A673 (cell line): ENCODE data around the gene IRS2. TPM values are rescaled to one million over a fixed set of nuclear protein-coding genes. Genes with fewer than 3 reads are reported as not detected.
A peak's percentile ranks its signal among the peaks of the same experiment; 100 is the strongest.

Experiments
- BruUV-seq: library from RNA; stranded (reverse); fragments of 400-500 nt; replicated peaks from 2 replicates; lab custom pipeline; 2021; lab: Mats Ljungman, UMichigan
- CTCF ChIA-PET: fragments of 300-600 bp; sonication (Branson Sonifier 250); formaldehyde crosslinking; loops from one replicate; lab custom pipeline; 2022; ENCODE audit warnings: antibody characterized with exemption; lab: Charles Lee
- POLR2A ChIA-PET: fragments of 300-600 bp; sonication (Branson Sonifier 250); formaldehyde crosslinking; loops from one replicate; lab custom pipeline; 2022; ENCODE audit warnings: antibody characterized with exemption; ENCODE audit not compliant: low non-redundant PET; lab: Charles Lee
- DNase-seq: peaks from one replicate; pipeline ENCODE4 v3.0.0-alpha.2; 2015; ENCODE audit warnings: low spot score
- H3K27ac ChIP-seq: fragments of 200-600 bp; sonication (generic); 2 replicates; pipeline ENCODE4 v1.5.1; 2016; ENCODE audit warnings: mixed run types, low read depth, mild to moderate bottlenecking, mixed read lengths, antibody characterized with exemption, low read length; ENCODE audit not compliant: poor library complexity, severe bottlenecking
- H3K27me3 ChIP-seq: fragments of 200-600 bp; sonication (generic); replicated peaks from 2 replicates; pipeline ENCODE4 v1.6.1; 2017; ENCODE audit warnings: mixed run types, low read depth, mild to moderate bottlenecking, mixed read lengths, antibody characterized with exemption, low read length; ENCODE audit not compliant: insufficient read depth, poor library complexity
- H3K36me3 ChIP-seq: fragments of 200-600 bp; sonication (generic); 2 replicates; pipeline ENCODE4 v1.6.1; 2016; ENCODE audit warnings: mixed run types, mild to moderate bottlenecking, mixed read lengths, antibody characterized with exemption, low read length; ENCODE audit not compliant: insufficient read depth, poor library complexity, severe bottlenecking
- H3K4me1 ChIP-seq: fragments of 200-600 bp; sonication (generic); 2 replicates; pipeline ENCODE4 v1.6.1; 2017; ENCODE audit warnings: mixed run types, mild to moderate bottlenecking, mixed read lengths, antibody characterized with exemption, low read length; ENCODE audit not compliant: insufficient read depth, poor library complexity, severe bottlenecking
- H3K4me3 ChIP-seq: fragments of 200-600 bp; sonication (generic); 2 replicates; pipeline ENCODE4 v1.5.1; 2016; ENCODE audit warnings: low read depth, mixed run types, mild to moderate bottlenecking, mixed read lengths, low read length; ENCODE audit not compliant: poor library complexity, severe bottlenecking
- H3K9me3 ChIP-seq: fragments of 200-600 bp; sonication (generic); 2 replicates; pipeline ENCODE4 v1.6.1; 2016; ENCODE audit warnings: mixed run types, low read depth, mild to moderate bottlenecking, mixed read lengths, antibody characterized with exemption, low read length; ENCODE audit not compliant: poor library complexity, severe bottlenecking
- EZH2 ChIP-seq: fragments of 200-600 bp; sonication (generic); IDR thresholded peaks from 2 replicates; pipeline ENCODE4 v1.6.1; 2017; ENCODE audit warnings: borderline replicate concordance, low read depth, mild to moderate bottlenecking, mixed read lengths, antibody characterized with exemption, low read length; ENCODE audit not compliant: poor library complexity, severe bottlenecking
- intact Hi-C: fragments of 100-400 bp; cut with micrococcal nuclease; formaldehyde crosslinking; loops from one replicate; pipeline ENCODE4 v1.10.0; 2022; ENCODE audit not compliant: unreplicated experiment
- total RNA-seq: library from RNA; stranded (reverse); gene quantifications from 2 replicates; pipeline ENCODE4 v1.2.3, GENCODE V29; 2021
- TF ChIP-seq, protein P1 (sequence below): fragments of 300-800, 200-600 bp; sonication (generic); conservative IDR thresholded peaks from 2 replicates; pipeline ENCODE4 v1.5.1; 2017; ENCODE audit warnings: low read depth, mild to moderate bottlenecking, antibody characterized with exemption, low read length, moderate library complexity, mixed read lengths

Gene IRS2
- total RNA-seq, 1 experiment from 2014 or later, result 135 TPM

- CTCF ChIA-PET, result no interaction called here
- POLR2A ChIA-PET, result no interaction called here
- Histone ChIP-seq H3K9me3 (no peaks in the 10 kb centered on the region), H3K27me3 (no peaks in the 10 kb centered on the region), H3K4me3 (peak overlapping the region; percentile 82), H3K27ac (peak overlapping the region; percentile 1), H3K36me3 (peaks cover 98% of the 10 kb centered on the region), H3K4me1 (peaks cover 77% of the 10 kb centered on the region)
- DNase-seq, result no peak
- intact Hi-C loops, result no loop called here
- TF ChIP-seq, protein P1, sequence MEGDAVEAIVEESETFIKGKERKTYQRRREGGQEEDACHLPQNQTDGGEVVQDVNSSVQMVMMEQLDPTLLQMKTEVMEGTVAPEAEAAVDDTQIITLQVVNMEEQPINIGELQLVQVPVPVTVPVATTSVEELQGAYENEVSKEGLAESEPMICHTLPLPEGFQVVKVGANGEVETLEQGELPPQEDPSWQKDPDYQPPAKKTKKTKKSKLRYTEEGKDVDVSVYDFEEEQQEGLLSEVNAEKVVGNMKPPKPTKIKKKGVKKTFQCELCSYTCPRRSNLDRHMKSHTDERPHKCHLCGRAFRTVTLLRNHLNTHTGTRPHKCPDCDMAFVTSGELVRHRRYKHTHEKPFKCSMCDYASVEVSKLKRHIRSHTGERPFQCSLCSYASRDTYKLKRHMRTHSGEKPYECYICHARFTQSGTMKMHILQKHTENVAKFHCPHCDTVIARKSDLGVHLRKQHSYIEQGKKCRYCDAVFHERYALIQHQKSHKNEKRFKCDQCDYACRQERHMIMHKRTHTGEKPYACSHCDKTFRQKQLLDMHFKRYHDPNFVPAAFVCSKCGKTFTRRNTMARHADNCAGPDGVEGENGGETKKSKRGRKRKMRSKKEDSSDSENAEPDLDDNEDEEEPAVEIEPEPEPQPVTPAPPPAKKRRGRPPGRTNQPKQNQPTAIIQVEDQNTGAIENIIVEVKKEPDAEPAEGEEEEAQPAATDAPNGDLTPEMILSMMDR, result no peak
- no peak for TF ChIP-seq EZH2
- BruUV-seq, result no TSS peak
Observed at GRCh38 chr13:109773786-109774185, 12.6 kb downstream of the IRS2 start.

DNA sequence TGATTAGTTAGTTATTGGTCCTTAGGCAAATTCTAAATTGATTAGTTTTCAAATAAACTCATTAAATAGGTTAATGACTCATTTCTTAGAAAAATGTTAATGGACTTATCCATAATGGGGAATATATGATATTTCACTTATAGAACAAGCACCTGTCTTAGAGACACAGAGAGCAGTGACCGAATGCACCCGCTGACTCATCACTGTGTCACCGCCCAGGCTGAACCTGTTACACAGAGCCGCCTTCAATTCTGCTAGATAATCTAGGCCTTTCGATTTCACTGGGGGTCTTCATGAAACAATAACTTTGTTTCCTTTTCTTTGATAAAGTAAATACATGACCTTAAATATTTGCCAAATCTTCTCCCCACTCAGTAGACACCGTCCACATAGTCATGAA, 13.1 kb downstream of the IRS2 start:
- no peaks in the 10 kb centered on the region for H3K9me3 ChIP-seq
- POLR2A ChIA-PET, result no interaction called here
- no peak for DNase-seq
- intact Hi-C loops, result no loop called here
- H3K36me3 ChIP-seq, result peaks cover 98% of the 10 kb centered on the region
- H3K4me1 ChIP-seq, result peaks cover 82% of the 10 kb centered on the region
- peak overlapping the region; percentile 82 for H3K4me3 ChIP-seq
- H3K27me3 ChIP-seq, result no peaks in the 10 kb centered on the region
- CTCF ChIA-PET, result no interaction called here
- TF ChIP-seq, protein P1, result no peak
- no peak for TF ChIP-seq EZH2
- BruUV-seq, result no TSS peak
- no peak overlapping the region for H3K27ac ChIP-seq

GRCh38 chr13:109771926-109772325, 14.5 kb downstream of the IRS2 start:
- no peak for TF ChIP-seq EZH2
- TF ChIP-seq, protein P1, result no peak
- DNase-seq, result no peak
- BruUV-seq, result no TSS peak
- intact Hi-C loops, result no loop called here
- Histone ChIP-seq H3K27me3 (no peaks in the 10 kb centered on the region), H3K9me3 (no peaks in the 10 kb centered on the region), H3K4me3 (no peak overlapping the region), H3K4me1 (peaks cover 84% of the 10 kb centered on the region), H3K27ac (no peak overlapping the region), H3K36me3 (peaks cover 98% of the 10 kb centered on the region)
- CTCF ChIA-PET, result no interaction called here
- POLR2A ChIA-PET, result no interaction called here
